ENCODE results near the gene RNF26. TPM values are rescaled to one million over a fixed set of nuclear protein-coding genes. Genes with fewer than 3 reads are reported as not detected.

The RNF26 gene
- total RNA-seq, 1 experiment from 2014 or later: 19.2 TPM

- Mint-ChIP-seq H3K4me1 (ENCODE audit: insufficient read depth, unreplicated experiment) (peaks cover 10% of the 10 kb centered on the region), H3K27ac (ENCODE audit: low read depth, unreplicated experiment) (no peak overlapping the region), H3K9me3 (ENCODE audit: unreplicated experiment) (no peaks in the 10 kb centered on the region), H3K36me3 (ENCODE audit: insufficient read depth, unreplicated experiment) (peaks cover 49% of the 10 kb centered on the region), H3K27me3 (ENCODE audit: insufficient read depth, unreplicated experiment) (no peaks in the 10 kb centered on the region), H3K4me3 (ENCODE audit: unreplicated experiment) (no peak overlapping the region)
- CTCF ChIA-PET: interaction anchor here (0.6 to 7.7 kb wide), 4 partner anchors 8 to 604 kb away, joined by 3 to 62 read pairs (median 4); no protein-coding TSS in a partner anchor
- no peak for DNase-seq (ENCODE audit: unreplicated experiment)
- intact Hi-C loops (cut with micrococcal nuclease): no loop called here
- POLR2A ChIA-PET: no interaction called here
- TF ChIP-seq CTCF (IDR thresholded peaks at IDR 0.05; ENCODE audit: unreplicated experiment): no peak
- no TSS peak for BruUV-seq (replicated peaks)
These were observed 28.6 kb upstream of the RNF26 start for GRCh38 chr11:119305556-119306372.

- H3K36me3 Mint-ChIP-seq (ENCODE audit: insufficient read depth, unreplicated experiment): peaks cover 42% of the 10 kb centered on the region
- peak; percentile 40 for DNase-seq (ENCODE audit: unreplicated experiment)
- BruUV-seq (replicated peaks): no TSS peak
- CTCF ChIA-PET: interaction anchor here (0.6 to 7.7 kb wide), 5 partner anchors 9 to 603 kb away, joined by 3 to 62 read pairs (median 3); no protein-coding TSS in a partner anchor
- H3K4me3 Mint-ChIP-seq (ENCODE audit: unreplicated experiment): no peak overlapping the region
- TF ChIP-seq CTCF (IDR thresholded peaks at IDR 0.05; ENCODE audit: unreplicated experiment): no peak
- peaks cover 10% of the 10 kb centered on the region for H3K4me1 Mint-ChIP-seq (ENCODE audit: insufficient read depth, unreplicated experiment)
- intact Hi-C loops (cut with micrococcal nuclease): no loop called here
- H3K9me3 Mint-ChIP-seq (ENCODE audit: unreplicated experiment): no peaks in the 10 kb centered on the region
- POLR2A ChIA-PET: no interaction called here
- no peak overlapping the region for H3K27ac Mint-ChIP-seq (ENCODE audit: low read depth, unreplicated experiment)
- H3K27me3 Mint-ChIP-seq (ENCODE audit: insufficient read depth, unreplicated experiment): no peaks in the 10 kb centered on the region
These were observed 27.9 kb upstream of the RNF26 start for GRCh38 chr11:119306373-119306890.

GRCh38 chr11:119307219-119307618 lies 27.1 kb upstream of the RNF26 start:
- ChIA-PET POLR2A (interaction anchor here (0.6 to 0.8 kb wide), 2 partner anchors 81 to 213 kb away, joined by 3 to 4 read pairs; no protein-coding TSS in a partner anchor), CTCF (interaction anchor here (0.7 to 7.7 kb wide), 6 partner anchors 10 to 227 kb away, joined by 3 to 62 read pairs (median 4); no protein-coding TSS in a partner anchor)
- DNase-seq (ENCODE audit: unreplicated experiment): no peak
- BruUV-seq (replicated peaks): no TSS peak
- intact Hi-C loops (cut with micrococcal nuclease): no loop called here
- peaks cover 37% of the 10 kb centered on the region for H3K36me3 Mint-ChIP-seq (ENCODE audit: insufficient read depth, unreplicated experiment)
- H3K4me3 Mint-ChIP-seq (ENCODE audit: unreplicated experiment): no peak overlapping the region
- no peak for TF ChIP-seq CTCF (IDR thresholded peaks at IDR 0.05; ENCODE audit: unreplicated experiment)
- H3K9me3 Mint-ChIP-seq (ENCODE audit: unreplicated experiment): no peaks in the 10 kb centered on the region
- H3K27me3 Mint-ChIP-seq (ENCODE audit: insufficient read depth, unreplicated experiment): no peaks in the 10 kb centered on the region
- peaks cover 10% of the 10 kb centered on the region for H3K4me1 Mint-ChIP-seq (ENCODE audit: insufficient read depth, unreplicated experiment)
- H3K27ac Mint-ChIP-seq (ENCODE audit: low read depth, unreplicated experiment): no peak overlapping the region

- no peak overlapping the region for H3K4me3 Mint-ChIP-seq (ENCODE audit: unreplicated experiment)
- peaks cover 10% of the 10 kb centered on the region for H3K4me1 Mint-ChIP-seq (ENCODE audit: insufficient read depth, unreplicated experiment)
- no peaks in the 10 kb centered on the region for H3K27me3 Mint-ChIP-seq (ENCODE audit: insufficient read depth, unreplicated experiment)
- intact Hi-C loops (cut with micrococcal nuclease): no loop called here
- no peak for TF ChIP-seq CTCF (IDR thresholded peaks at IDR 0.05; ENCODE audit: unreplicated experiment)
- no peaks in the 10 kb centered on the region for H3K9me3 Mint-ChIP-seq (ENCODE audit: unreplicated experiment)
- no TSS peak for BruUV-seq (replicated peaks)
- H3K36me3 Mint-ChIP-seq (ENCODE audit: insufficient read depth, unreplicated experiment): peaks cover 37% of the 10 kb centered on the region
- no peak overlapping the region for H3K27ac Mint-ChIP-seq (ENCODE audit: low read depth, unreplicated experiment)
- ChIA-PET CTCF (interaction anchor here (0.6 to 7.7 kb wide), 8 partner anchors 10 to 414 kb away, joined by 3 to 62 read pairs (median 4); no protein-coding TSS in a partner anchor), POLR2A (interaction anchor here (0.6 to 0.9 kb wide), 4 partner anchors 8 to 213 kb away, joined by 3 to 6 read pairs (median 4); no protein-coding TSS in a partner anchor)
- DNase-seq (ENCODE audit: unreplicated experiment): no peak
These were observed 26.4 kb upstream of the RNF26 start for GRCh38 chr11:119307974-119308373.

Measured in MCF 10A (cell line).